ENCODE results near the gene DDX24. TPM values are rescaled to one million over a fixed set of nuclear protein-coding genes. Genes with fewer than 3 reads are reported as not detected.

Gene DDX24
- total and polyA plus RNA-seq, 2 donors = 103 to 191 TPM

- Histone ChIP-seq H3K27me3 (ENCODE audit: control insufficient read depth in 2 of 2, insufficient read depth in 1 of 2, low read length in 1 of 2) (no peaks in the 10 kb centered on the region), H3K27ac (ENCODE audit: low read depth in 1 of 2, low read length in 1 of 2) (no peak overlapping the region), H3K36me3 (ENCODE audit: control insufficient read depth in 2 of 2, insufficient read depth in 2 of 2, low read length in 1 of 2) (peaks cover 0 to 3% of the 10 kb centered on the region in 2 donors), H3K4me3 (ENCODE audit: low read length in 2 of 2) (no peak overlapping the region), H3K9me3 (ENCODE audit: control insufficient read depth in 2 of 2, insufficient read depth in 1 of 2, low read length in 1 of 2) (no peaks in the 10 kb centered on the region), H3K4me1 (ENCODE audit: control insufficient read depth in 2 of 2, insufficient read depth in 2 of 2, low read length in 2 of 2) (no peaks in the 10 kb centered on the region)
- no peak for DNase-seq (ENCODE audit: low read depth in 6 of 9, low spot score in 9 of 9)
- WGBS = 65% methylated on average over 6 of the region's 6 CpGs
Observed at GRCh38 chr14:94099006-94099405, 18.0 kb upstream of the DDX24 start.

GRCh38 chr14:94098326-94098992 is 17.5 kb upstream of the DDX24 start:
- Histone ChIP-seq H3K4me3 (ENCODE audit: low read length in 2 of 2) (no peak overlapping the region), H3K27ac (ENCODE audit: low read depth in 1 of 2, low read length in 1 of 2) (no peak overlapping the region), H3K27me3 (ENCODE audit: control insufficient read depth in 2 of 2, insufficient read depth in 1 of 2, low read length in 1 of 2) (no peaks in the 10 kb centered on the region), H3K4me1 (ENCODE audit: control insufficient read depth in 2 of 2, insufficient read depth in 2 of 2, low read length in 2 of 2) (no peaks in the 10 kb centered on the region), H3K9me3 (ENCODE audit: control insufficient read depth in 2 of 2, insufficient read depth in 1 of 2, low read length in 1 of 2) (no peaks in the 10 kb centered on the region), H3K36me3 (ENCODE audit: control insufficient read depth in 2 of 2, insufficient read depth in 2 of 2, low read length in 1 of 2) (peaks cover 0 to 3% of the 10 kb centered on the region in 2 donors)
- no peak for DNase-seq (ENCODE audit: low read depth in 6 of 9, low spot score in 9 of 9)
- WGBS = 74% methylated on average over 10 of the region's 10 CpGs

GRCh38 chr14:94097091-94097490 is 16.1 kb upstream of the DDX24 start:
- Histone ChIP-seq H3K9me3 (ENCODE audit: control insufficient read depth in 2 of 2, insufficient read depth in 1 of 2, low read length in 1 of 2) (no peaks in the 10 kb centered on the region), H3K27me3 (ENCODE audit: control insufficient read depth in 2 of 2, insufficient read depth in 1 of 2, low read length in 1 of 2) (no peaks in the 10 kb centered on the region), H3K27ac (ENCODE audit: low read depth in 1 of 2, low read length in 1 of 2) (no peak overlapping the region), H3K36me3 (ENCODE audit: control insufficient read depth in 2 of 2, insufficient read depth in 2 of 2, low read length in 1 of 2) (peaks cover 0 to 3% of the 10 kb centered on the region in 2 donors), H3K4me3 (ENCODE audit: low read length in 2 of 2) (no peak overlapping the region), H3K4me1 (ENCODE audit: control insufficient read depth in 2 of 2, insufficient read depth in 2 of 2, low read length in 2 of 2) (no peaks in the 10 kb centered on the region)
- DNase-seq (ENCODE audit: low read depth in 6 of 9, low spot score in 9 of 9) = no peak
- WGBS = 96% methylated on average over 4 of the region's 4 CpGs

- H3K27ac ChIP-seq (ENCODE audit: low read depth in 1 of 2, low read length in 1 of 2) = no peak overlapping the region
- no peak overlapping the region for H3K4me3 ChIP-seq (ENCODE audit: low read length in 2 of 2)
- no peaks in the 10 kb centered on the region for H3K27me3 ChIP-seq (ENCODE audit: control insufficient read depth in 2 of 2, insufficient read depth in 1 of 2, low read length in 1 of 2)
- H3K9me3 ChIP-seq (ENCODE audit: control insufficient read depth in 2 of 2, insufficient read depth in 1 of 2, low read length in 1 of 2) = no peaks in the 10 kb centered on the region
- H3K36me3 ChIP-seq (ENCODE audit: control insufficient read depth in 2 of 2, insufficient read depth in 2 of 2, low read length in 1 of 2) = peaks cover 0 to 3% of the 10 kb centered on the region in 2 donors
- WGBS = 97% methylated on average over 2 of the region's 2 CpGs
- DNase-seq (ENCODE audit: low read depth in 6 of 9, low spot score in 9 of 9) = no peak
- H3K4me1 ChIP-seq (ENCODE audit: control insufficient read depth in 2 of 2, insufficient read depth in 2 of 2, low read length in 2 of 2) = no peaks in the 10 kb centered on the region
Observed at GRCh38 chr14:94093418-94093817, 12.4 kb upstream of the DDX24 start.

- 98% methylated on average over 4 of the region's 4 CpGs for WGBS
- no peak for DNase-seq (ENCODE audit: low read depth in 6 of 9, low spot score in 9 of 9)
- H3K4me3 ChIP-seq (ENCODE audit: low read length in 2 of 2) = no peak overlapping the region
- H3K9me3 ChIP-seq (ENCODE audit: control insufficient read depth in 2 of 2, insufficient read depth in 1 of 2, low read length in 1 of 2) = no peaks in the 10 kb centered on the region
- no peak overlapping the region for H3K27ac ChIP-seq (ENCODE audit: low read depth in 1 of 2, low read length in 1 of 2)
- no peaks in the 10 kb centered on the region for H3K27me3 ChIP-seq (ENCODE audit: control insufficient read depth in 2 of 2, insufficient read depth in 1 of 2, low read length in 1 of 2)
- no peaks in the 10 kb centered on the region for H3K36me3 ChIP-seq (ENCODE audit: control insufficient read depth in 2 of 2, insufficient read depth in 2 of 2, low read length in 1 of 2)
- no peaks in the 10 kb centered on the region for H3K4me1 ChIP-seq (ENCODE audit: control insufficient read depth in 2 of 2, insufficient read depth in 2 of 2, low read length in 2 of 2)
Observed at GRCh38 chr14:94089479-94089878, 8.5 kb upstream of the DDX24 start.

DNA sequence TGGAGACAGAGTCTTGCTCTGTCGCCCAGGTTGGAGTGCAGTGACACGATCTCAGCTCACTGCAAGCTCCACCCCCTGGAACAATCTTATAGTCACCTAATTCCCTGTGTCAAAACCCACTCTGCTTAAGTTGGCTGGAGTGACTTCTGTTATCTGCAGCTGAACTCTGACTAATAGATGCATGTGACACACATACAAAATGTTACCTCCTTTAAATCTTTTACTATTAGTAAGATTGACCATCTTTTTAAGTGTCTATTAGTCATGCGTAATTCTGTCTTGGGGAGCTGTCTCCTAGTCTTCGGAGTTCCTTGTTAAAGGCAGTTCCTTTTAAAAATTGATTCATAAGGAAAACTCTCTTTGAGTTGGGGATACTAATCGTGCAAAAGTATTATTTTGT is 7.5 kb upstream of the DDX24 start:
- no peaks in the 10 kb centered on the region for H3K27me3 ChIP-seq (ENCODE audit: control insufficient read depth in 2 of 2, insufficient read depth in 1 of 2, low read length in 1 of 2)
- H3K27ac ChIP-seq (ENCODE audit: low read depth in 1 of 2, low read length in 1 of 2) = no peak overlapping the region
- H3K36me3 ChIP-seq (ENCODE audit: control insufficient read depth in 2 of 2, insufficient read depth in 2 of 2, low read length in 1 of 2) = no peaks in the 10 kb centered on the region
- WGBS = 97% methylated on average over 5 of the region's 5 CpGs
- no peaks in the 10 kb centered on the region for H3K9me3 ChIP-seq (ENCODE audit: control insufficient read depth in 2 of 2, insufficient read depth in 1 of 2, low read length in 1 of 2)
- no peaks in the 10 kb centered on the region for H3K4me1 ChIP-seq (ENCODE audit: control insufficient read depth in 2 of 2, insufficient read depth in 2 of 2, low read length in 2 of 2)
- DNase-seq (ENCODE audit: low read depth in 6 of 9, low spot score in 9 of 9) = no peak
- no peak overlapping the region for H3K4me3 ChIP-seq (ENCODE audit: low read length in 2 of 2)

- H3K27ac ChIP-seq (ENCODE audit: low read depth in 1 of 2, low read length in 1 of 2) = no peak overlapping the region
- H3K36me3 ChIP-seq (ENCODE audit: control insufficient read depth in 2 of 2, insufficient read depth in 2 of 2, low read length in 1 of 2) = no peaks in the 10 kb centered on the region
- no peak for DNase-seq (ENCODE audit: low read depth in 6 of 9, low spot score in 9 of 9)
- H3K4me1 ChIP-seq (ENCODE audit: control insufficient read depth in 2 of 2, insufficient read depth in 2 of 2, low read length in 2 of 2) = no peaks in the 10 kb centered on the region
- H3K27me3 ChIP-seq (ENCODE audit: control insufficient read depth in 2 of 2, insufficient read depth in 1 of 2, low read length in 1 of 2) = no peaks in the 10 kb centered on the region
- H3K9me3 ChIP-seq (ENCODE audit: control insufficient read depth in 2 of 2, insufficient read depth in 1 of 2, low read length in 1 of 2) = no peaks in the 10 kb centered on the region
- H3K4me3 ChIP-seq (ENCODE audit: low read length in 2 of 2) = no peak overlapping the region
- WGBS = 73% methylated on average over 4 of the region's 4 CpGs
Observed at GRCh38 chr14:94087891-94088290, 6.9 kb upstream of the DDX24 start.

DNA sequence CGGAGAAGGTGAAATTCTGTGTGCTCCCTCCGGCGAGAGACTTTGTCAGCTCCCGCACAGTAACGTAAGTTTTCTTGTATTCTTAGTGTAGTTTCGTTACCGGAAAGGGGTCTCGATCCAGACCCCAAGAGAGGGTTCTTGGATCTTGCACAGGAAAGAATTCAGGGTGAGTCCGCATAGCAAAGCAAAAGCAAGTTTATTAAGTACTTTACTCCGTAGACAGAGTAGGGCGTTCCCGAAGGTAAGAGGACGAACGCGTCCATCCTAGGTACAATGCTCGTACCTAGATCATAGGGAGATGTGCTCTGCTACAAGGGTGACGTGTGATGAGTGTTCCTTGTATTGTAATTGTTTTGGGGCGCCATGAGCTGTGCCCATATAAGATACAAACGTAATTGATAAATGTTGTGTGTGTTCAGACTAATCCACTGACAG is 401 bp upstream of the DDX24 start:
- Histone ChIP-seq H3K27me3 (ENCODE audit: control insufficient read depth in 2 of 2, insufficient read depth in 1 of 2, low read length in 1 of 2) (no peaks in the 10 kb centered on the region), H3K4me3 (ENCODE audit: low read length in 2 of 2) (peak overlapping the region; percentile 96 to 99), H3K9me3 (ENCODE audit: control insufficient read depth in 2 of 2, insufficient read depth in 1 of 2, low read length in 1 of 2) (no peaks in the 10 kb centered on the region), H3K27ac (ENCODE audit: low read depth in 1 of 2, low read length in 1 of 2) (peak overlapping the region; percentile 94 to 98), H3K4me1 (ENCODE audit: control insufficient read depth in 2 of 2, insufficient read depth in 2 of 2, low read length in 2 of 2) (peaks cover 21 to 24% of the 10 kb centered on the region in 2 donors), H3K36me3 (ENCODE audit: control insufficient read depth in 2 of 2, insufficient read depth in 2 of 2, low read length in 1 of 2) (peaks cover 12 to 19% of the 10 kb centered on the region in 2 donors)
- DNase-seq (ENCODE audit: low read depth in 6 of 9, low spot score in 9 of 9) = no peak
- under 1% methylated on average over 19 of the region's 19 CpGs for WGBS

DNA sequence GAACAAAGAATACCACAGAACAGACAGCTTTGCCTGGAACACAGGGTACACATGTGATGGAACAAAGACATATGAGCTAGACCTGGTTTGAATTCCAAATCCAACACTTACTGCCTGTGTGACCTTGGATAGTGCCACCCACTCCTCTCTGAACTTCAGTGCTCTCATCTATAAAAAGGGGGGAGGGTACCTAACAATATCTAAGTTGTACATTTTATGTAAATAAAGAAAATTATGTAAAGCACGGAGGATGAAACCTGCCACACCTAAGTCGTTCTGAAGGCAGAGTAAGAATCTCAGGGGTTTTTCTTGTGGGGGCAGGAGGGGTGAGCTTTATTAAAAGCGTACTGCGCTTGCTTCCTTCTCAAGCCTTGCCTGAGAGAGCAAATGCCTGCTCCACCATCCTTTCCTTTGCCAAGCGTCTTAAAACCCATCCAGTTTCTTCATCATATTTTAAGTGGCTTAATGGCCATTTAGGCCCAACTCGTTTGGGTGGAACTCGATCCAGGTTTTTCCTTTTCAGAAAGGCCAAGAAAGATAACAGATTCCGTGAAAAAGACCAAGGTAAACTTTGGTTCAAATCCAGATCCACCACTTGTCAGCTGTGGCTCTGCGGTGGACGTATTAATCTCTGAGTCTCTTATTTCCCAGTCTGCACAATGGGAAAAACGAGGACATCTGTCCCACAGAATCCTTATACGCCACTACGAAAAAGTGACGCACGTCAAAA is 946 bp downstream of the DDX24 start:
- Histone ChIP-seq H3K27ac (ENCODE audit: low read depth in 1 of 2, low read length in 1 of 2) (peak overlapping the region; percentile 94 to 98), H3K4me3 (ENCODE audit: low read length in 2 of 2) (peak overlapping the region; percentile 96 to 99), H3K27me3 (ENCODE audit: control insufficient read depth in 2 of 2, insufficient read depth in 1 of 2, low read length in 1 of 2) (no peaks in the 10 kb centered on the region), H3K9me3 (ENCODE audit: control insufficient read depth in 2 of 2, insufficient read depth in 1 of 2, low read length in 1 of 2) (no peaks in the 10 kb centered on the region), H3K36me3 (ENCODE audit: control insufficient read depth in 2 of 2, insufficient read depth in 2 of 2, low read length in 1 of 2) (peaks cover 12 to 19% of the 10 kb centered on the region in 2 donors), H3K4me1 (ENCODE audit: control insufficient read depth in 2 of 2, insufficient read depth in 2 of 2, low read length in 2 of 2) (peaks cover 21 to 24% of the 10 kb centered on the region in 2 donors)
- WGBS = 6% methylated on average over 15 of the region's 15 CpGs
- peak in 5 of 9 donors; percentile 5 to 49 (median 22) for DNase-seq (ENCODE audit: low read depth in 6 of 9, low spot score in 9 of 9)
